Right atrium auricular region (tissue), 2 donors: ENCODE measurements around the gene UIMC1. TPM values are rescaled to one million over a fixed set of nuclear protein-coding genes. Genes with fewer than 3 reads are reported as not detected.
"Not testable (repeated sequence)": the region's sequence is repeated elsewhere in the genome, so short reads cannot be mapped to it uniquely, and the experiment has no call there.

Experiments
- DNase-seq: peaks from one replicate; pipeline ENCODE4 v3.0.0-alpha.2; 2019; ENCODE audit warnings: low spot score
- H3K27ac ChIP-seq, 2 donors: fragments of 200-600 bp; sonication (generic); 1 replicate in 1 of 2; 2 replicates in 1 of 2; pipeline ENCODE4 v1.5.1; 2016 to 2019
- H3K27me3 ChIP-seq, 2 donors: fragments of 200-600 bp; sonication (generic); one replicate each; pipeline versions ENCODE4 v1.5.1 to v1.6.0; 2017 to 2019
- H3K36me3 ChIP-seq: fragments of 200-600 bp; sonication (generic); one replicate; pipeline ENCODE4 v1.5.1; 2016
- H3K4me1 ChIP-seq, 2 donors: fragments of 200-600 bp; sonication (generic); one replicate each; pipeline versions ENCODE4 v1.5.1 to v1.6.0; 2017 to 2019
- H3K4me3 ChIP-seq, 2 donors: fragments of 200-600 bp; sonication (generic); 1 replicate in 1 of 2; 2 replicates in 1 of 2; pipeline ENCODE4 v1.5.1; 2017 to 2019; ENCODE audit warnings: mild to moderate bottlenecking in 1 of 2, moderate library complexity in 1 of 2
- H3K9me3 ChIP-seq, 2 donors: fragments of 200-600 bp; sonication (generic); one replicate each; pipeline ENCODE4 v1.5.1; 2019
- CTCF ChIP-seq, 2 donors: fragments of 200-600 bp; sonication (generic); IDR thresholded peaks; one replicate each; pipeline ENCODE4 v1.5.1; 2019; ENCODE audit warnings: antibody characterized with exemption in 2 of 2
- total RNA-seq, 2 donors: library from RNA; depleted of rRNA; stranded (reverse); fragments of >200 nt; gene quantifications; one replicate each; pipeline ENCODE4 v1.1.0, GENCODE V29; 2016

The UIMC1 gene
- total RNA-seq, 2 donors from 2014 or later: 18.9 to 27.4 TPM

DNA sequence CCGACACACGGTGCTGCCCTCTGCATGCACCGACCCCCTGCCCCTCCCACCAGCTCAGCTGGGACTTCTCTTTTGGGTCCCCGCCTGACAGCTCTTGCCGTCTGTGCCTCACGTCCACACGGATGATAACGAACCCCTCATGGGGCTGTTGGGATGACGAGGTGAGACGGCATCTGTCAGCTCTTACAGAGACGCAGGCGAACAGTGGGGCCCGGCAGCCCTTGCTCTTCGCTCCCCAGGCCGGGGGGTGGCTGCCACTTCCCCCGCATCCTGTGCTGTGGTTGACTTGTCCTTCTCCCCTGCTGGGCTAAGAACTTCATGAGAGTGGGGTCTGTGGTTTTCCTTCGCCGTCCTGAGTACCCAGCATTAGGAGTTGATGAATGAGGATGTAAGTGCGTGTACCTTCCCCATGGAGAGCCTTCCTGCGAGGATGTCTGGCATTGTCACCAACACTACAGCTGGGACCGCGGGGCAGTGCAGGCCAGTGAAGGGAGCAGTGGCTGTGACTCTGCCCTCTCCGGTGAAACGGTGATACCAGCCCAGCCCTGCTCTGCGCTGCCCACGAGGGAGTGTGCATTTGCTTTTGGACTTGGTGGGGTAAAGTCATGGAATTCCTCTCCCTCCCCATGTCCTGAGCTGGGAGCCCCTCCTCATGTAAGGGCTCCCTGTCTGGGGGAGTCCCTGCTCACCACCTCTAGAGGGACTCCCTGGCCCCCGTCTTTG is 130.6 kb downstream of the UIMC1 start:
- Histone ChIP-seq H3K9me3 (no peaks in the 10 kb centered on the region), H3K36me3 (no peaks in the 10 kb centered on the region), H3K4me3 (no peak overlapping the region), H3K4me1 (no peaks in the 10 kb centered on the region), H3K27ac (no peak overlapping the region), H3K27me3 (no peaks in the 10 kb centered on the region)
- TF ChIP-seq CTCF (IDR thresholded peaks at IDR 0.05): no peak
- DNase-seq: no peak

DNA sequence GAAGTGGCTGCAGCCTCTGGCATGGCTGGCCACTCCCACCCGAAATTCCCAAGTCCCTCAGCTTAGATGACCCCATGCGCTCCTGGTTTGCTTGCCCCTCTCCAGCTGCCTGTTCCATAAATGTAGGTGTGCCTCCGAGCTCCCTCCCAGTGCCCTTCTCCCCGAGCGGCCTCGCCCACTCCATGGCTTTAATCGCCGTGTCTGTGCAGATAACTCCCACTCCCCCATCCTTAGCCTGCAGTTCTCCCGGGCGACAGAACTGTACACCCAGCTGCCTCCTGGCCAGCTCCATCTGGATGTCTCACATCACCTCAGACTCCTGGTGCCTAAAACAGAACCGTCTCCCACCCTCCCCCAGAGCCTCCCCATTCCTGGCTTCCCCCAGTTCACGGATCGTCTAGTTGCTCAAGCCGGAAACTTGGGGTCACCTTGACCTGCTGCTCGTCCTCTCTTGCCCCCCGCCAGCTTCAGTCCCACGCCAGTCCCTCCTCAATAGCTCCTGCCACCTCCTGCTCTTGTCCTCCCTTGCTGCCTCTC is 131.5 kb downstream of the UIMC1 start:
- no peak for DNase-seq
- Histone ChIP-seq H3K36me3 (no peaks in the 10 kb centered on the region), H3K4me1 (no peaks in the 10 kb centered on the region), H3K27ac (no peak overlapping the region), H3K27me3 (no peaks in the 10 kb centered on the region), H3K4me3 (no peak overlapping the region), H3K9me3 (no peaks in the 10 kb centered on the region)
- TF ChIP-seq CTCF (IDR thresholded peaks at IDR 0.05): no peak

DNA sequence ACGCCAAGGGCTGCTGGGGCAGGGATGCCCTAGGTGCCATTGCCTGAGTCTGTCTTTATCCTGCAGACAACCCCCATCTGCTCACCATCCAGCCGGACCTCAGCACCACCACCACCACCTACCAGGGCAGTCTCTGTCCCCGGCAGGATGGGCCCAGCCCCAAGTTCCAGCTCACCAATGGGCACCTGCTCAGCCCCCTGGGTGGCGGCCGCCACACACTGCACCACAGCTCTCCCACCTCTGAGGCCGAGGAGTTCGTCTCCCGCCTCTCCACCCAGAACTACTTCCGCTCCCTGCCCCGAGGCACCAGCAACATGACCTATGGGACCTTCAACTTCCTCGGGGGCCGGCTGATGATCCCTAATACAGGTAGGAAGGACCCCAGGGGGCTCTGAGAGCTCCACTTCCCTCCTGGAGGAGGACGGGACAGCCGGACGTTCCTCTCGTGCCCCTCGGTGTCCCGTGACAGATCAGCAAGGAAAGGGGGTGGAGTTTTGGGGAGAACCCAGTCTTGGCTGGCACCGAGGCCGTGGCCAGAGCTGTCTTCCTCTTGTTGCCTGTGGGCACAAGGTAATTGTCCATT is 132.3 kb downstream of the UIMC1 start:
- no peaks in the 10 kb centered on the region for H3K36me3 ChIP-seq
- DNase-seq: no peak
- no peak for TF ChIP-seq CTCF (IDR thresholded peaks at IDR 0.05)
- no peak overlapping the region for H3K4me3 ChIP-seq
- no peaks in the 10 kb centered on the region for H3K27me3 ChIP-seq
- H3K9me3 ChIP-seq: no peaks in the 10 kb centered on the region
- no peak overlapping the region for H3K27ac ChIP-seq
- no peaks in the 10 kb centered on the region for H3K4me1 ChIP-seq

- no peak for TF ChIP-seq CTCF (IDR thresholded peaks at IDR 0.05)
- Histone ChIP-seq H3K4me1 (no peaks in the 10 kb centered on the region), H3K9me3 (no peaks in the 10 kb centered on the region), H3K27me3 (no peaks in the 10 kb centered on the region), H3K36me3 (no peaks in the 10 kb centered on the region), H3K27ac (no peak overlapping the region), H3K4me3 (no peak overlapping the region)
- no peak for DNase-seq
These were observed 132.9 kb downstream of the UIMC1 start for GRCh38 chr5:176873541-176874172.

DNA sequence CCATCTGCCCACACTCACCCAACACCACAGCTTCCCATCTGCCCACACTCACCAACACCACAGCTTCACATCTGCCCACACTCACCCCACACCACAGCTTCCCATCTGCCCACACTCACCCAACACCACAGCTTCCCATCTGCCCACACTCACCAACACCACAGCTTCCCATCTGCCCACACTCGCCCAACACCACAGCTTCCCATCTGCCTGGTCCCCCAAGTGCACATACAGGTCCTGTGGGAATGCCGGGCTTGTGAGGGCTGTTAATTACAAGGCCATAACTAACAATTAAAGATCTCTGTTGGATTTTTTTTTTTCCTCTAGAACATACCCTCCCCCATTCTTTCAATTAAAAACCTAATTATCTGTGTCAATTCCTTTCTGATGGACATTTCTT is 133.6 kb downstream of the UIMC1 start:
- not testable (repeated sequence) for DNase-seq, H3K9me3 ChIP-seq, H3K36me3 ChIP-seq, H3K4me1 ChIP-seq, H3K4me3 ChIP-seq, H3K27ac ChIP-seq, H3K27me3 ChIP-seq

GRCh38 chr5:176872586-176872985 is 134.0 kb downstream of the UIMC1 start:
- H3K27me3 ChIP-seq, H3K4me1 ChIP-seq, H3K9me3 ChIP-seq, H3K36me3 ChIP-seq, H3K4me3 ChIP-seq, DNase-seq, H3K27ac ChIP-seq: not testable (repeated sequence)

DNA sequence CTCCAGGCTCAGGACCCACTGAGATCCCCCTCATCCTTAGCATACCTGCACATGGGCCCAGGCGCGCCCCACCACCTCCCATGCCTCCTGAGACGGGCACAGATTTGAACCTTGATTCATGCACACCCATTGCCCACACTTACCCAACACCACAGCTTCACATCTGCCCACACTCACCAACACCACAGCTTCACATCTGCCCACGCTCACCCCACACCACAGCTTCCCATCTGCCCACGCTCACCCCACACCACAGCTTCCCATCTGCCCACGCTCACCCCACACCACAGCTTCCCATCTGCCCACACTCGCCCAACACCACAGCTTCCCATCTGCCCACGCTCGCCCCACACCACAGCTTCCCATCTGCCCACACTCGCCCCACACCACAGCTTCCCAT is 135.9 kb downstream of the UIMC1 start:
- H3K27me3 ChIP-seq, H3K27ac ChIP-seq, DNase-seq, H3K4me1 ChIP-seq, H3K9me3 ChIP-seq, H3K4me3 ChIP-seq, H3K36me3 ChIP-seq: not testable (repeated sequence)
